IMR-90 (cell line): ENCODE results near the gene SPATA13. TPM values are rescaled to one million over a fixed set of nuclear protein-coding genes. Genes with fewer than 3 reads are reported as not detected.

ENCODE experiments used
- ATAC-seq: fragments of 200-7000 bp; cut with Tn5 transposase; 2 replicates; pipeline ENCODE4 v1.9.1; 2020; ENCODE audit warnings: low read depth, mild to moderate bottlenecking, moderate library complexity
- BruUV-seq: library from RNA; stranded (reverse); fragments of 400-500 nt; replicated peaks from 2 replicates; lab custom pipeline; 2021; lab: Mats Ljungman, UMichigan
- CTCF ChIA-PET: fragments of 300-600 bp; formaldehyde crosslinking; extraction: SDS; loops from one replicate; lab custom pipeline; 2021; ENCODE audit warnings: antibody characterized with exemption; lab: Yijun Ruan, JAX
- POLR2A ChIA-PET: fragments of 300-600 bp; sonication (Branson Sonifier 250); formaldehyde crosslinking; loops from one replicate; lab custom pipeline; 2022; ENCODE audit warnings: antibody characterized with exemption; ENCODE audit not compliant: unreplicated experiment; lab: Charles Lee
- DNase-seq: peaks from one replicate; pipeline ENCODE4 v3.0.0; 2013
- H2AFZ ChIP-seq: replicated peaks from 2 replicates; pipeline ENCODE3; 2013; ENCODE audit warnings: low read length, mild to moderate bottlenecking; ENCODE audit not compliant: poor library complexity
- H2AK5ac ChIP-seq: 2 replicates; pipeline ENCODE4 v1.6.1; 2013; ENCODE audit warnings: low read depth, low read length, inconsistent platforms
- H2AK9ac ChIP-seq: replicated peaks from 2 replicates; pipeline ENCODE3; 2013; ENCODE audit warnings: mild to moderate bottlenecking, low read depth, low read length, moderate library complexity; ENCODE audit not compliant: poor library complexity
- H2BK120ac ChIP-seq: 2 replicates; pipeline ENCODE4 v1.6.1; 2013; ENCODE audit warnings: low read depth, low read length, inconsistent platforms
- H2BK15ac ChIP-seq: 3 replicates; pipeline ENCODE4 v1.6.1; 2013; ENCODE audit warnings: low read depth, low read length, inconsistent platforms
- H2BK20ac ChIP-seq: 2 replicates; pipeline ENCODE4 v1.6.1; 2013; ENCODE audit warnings: low read depth, mild to moderate bottlenecking, inconsistent platforms, low read length, moderate library complexity
- H2BK5ac ChIP-seq: 2 replicates; pipeline ENCODE4 v1.6.1; 2013; ENCODE audit warnings: mild to moderate bottlenecking, low read depth, low read length, inconsistent platforms; ENCODE audit not compliant: poor library complexity, severe bottlenecking
- H3K14ac ChIP-seq: replicated peaks from 2 replicates; pipeline ENCODE4 v1.6.1; 2013; ENCODE audit warnings: low read depth, low read length, inconsistent platforms
- H3K18ac ChIP-seq: 2 replicates; pipeline ENCODE4 v1.6.1; 2013; ENCODE audit warnings: low read depth, low read length, control low read depth
- H3K23ac ChIP-seq: 2 replicates; pipeline ENCODE4 v1.6.1; 2013; ENCODE audit warnings: low read depth, low read length, inconsistent platforms
- H3K27ac ChIP-seq: 2 replicates; pipeline ENCODE4 v1.5.1; 2013; ENCODE audit warnings: mild to moderate bottlenecking, control low read depth, low read length; ENCODE audit not compliant: insufficient read depth
- H3K27me3 ChIP-seq: 2 replicates; pipeline ENCODE4 v1.6.1; 2013; ENCODE audit warnings: low read length; ENCODE audit not compliant: control insufficient read depth, insufficient read depth
- H3K36me3 ChIP-seq: 2 replicates; pipeline ENCODE4 v1.6.1; 2013; ENCODE audit warnings: low read length, mixed read lengths; ENCODE audit not compliant: control insufficient read depth, insufficient read depth
- H3K4ac ChIP-seq: 2 replicates; pipeline ENCODE4 v1.6.1; 2013; ENCODE audit warnings: low read depth, low read length, inconsistent platforms
- H3K4me1 ChIP-seq: 2 replicates; pipeline ENCODE4 v1.6.1; 2013; ENCODE audit warnings: low read length, mixed read lengths; ENCODE audit not compliant: control insufficient read depth, insufficient read depth
- H3K4me2 ChIP-seq: 2 replicates; pipeline ENCODE4 v1.6.1; 2013; ENCODE audit warnings: low read depth, mild to moderate bottlenecking, control low read depth, low read length, moderate library complexity
- H3K4me3 ChIP-seq: 2 replicates; pipeline ENCODE4 v1.5.1; 2013; ENCODE audit warnings: low read depth, mild to moderate bottlenecking, control low read depth, low read length, moderate library complexity; ENCODE audit not compliant: insufficient read depth
- H3K56ac ChIP-seq: 2 replicates; pipeline ENCODE4 v1.6.1; 2013; ENCODE audit warnings: low read length, inconsistent platforms; ENCODE audit not compliant: insufficient read depth; ENCODE audit errors: extremely low read depth
- H3K79me1 ChIP-seq, 2 experiments: 2 replicates each; pipeline ENCODE4 v1.6.1; 2013; ENCODE audit warnings: low read length in 2 of 2, inconsistent platforms in 1 of 2, low read depth in 1 of 2
- H3K9ac ChIP-seq: 2 replicates; pipeline ENCODE4 v1.6.1; 2013; ENCODE audit warnings: low read depth, low read length, control low read depth
- H3K9me1 ChIP-seq: 2 replicates; pipeline ENCODE4 v1.6.1; 2013; ENCODE audit warnings: low read length, inconsistent platforms; ENCODE audit not compliant: insufficient read depth
- H3K9me3 ChIP-seq: 2 replicates; pipeline ENCODE4 v1.6.1; 2013; ENCODE audit warnings: low read length; ENCODE audit not compliant: control insufficient read depth, insufficient read depth
- H4K20me1 ChIP-seq: 2 replicates; pipeline ENCODE4 v1.6.1; 2013; ENCODE audit warnings: low read length, inconsistent platforms; ENCODE audit not compliant: insufficient read depth
- H4K5ac ChIP-seq: 2 replicates; pipeline ENCODE4 v1.6.1; 2013; ENCODE audit warnings: mild to moderate bottlenecking, low read depth, low read length, control low read depth
- H4K8ac ChIP-seq, 2 experiments: 2 replicates each; pipeline ENCODE4 v1.6.1; 2013; ENCODE audit warnings: low read depth in 2 of 2, low read length in 2 of 2, control low read depth in 1 of 2, inconsistent platforms in 1 of 2
- H4K91ac ChIP-seq: 2 replicates; pipeline ENCODE4 v1.6.1; 2013; ENCODE audit warnings: low read depth, low read length, inconsistent platforms; ENCODE audit not compliant: insufficient read depth
- BHLHE40 ChIP-seq: fragments of 150-350 bp; IDR thresholded peaks from 2 replicates; pipeline ENCODE4 v1.6.1; 2016; ENCODE audit warnings: mild to moderate bottlenecking, low read depth, low read length
- CHD1 ChIP-seq: IDR thresholded peaks from 2 replicates; pipeline ENCODE4 v1.6.1; 2012; ENCODE audit warnings: low read depth, low read length, improper control_type of control experiment
- ELK1 ChIP-seq: fragments of 150-350 bp; IDR thresholded peaks from 2 replicates; pipeline ENCODE4 v1.6.1; 2016; ENCODE audit warnings: low read depth, mild to moderate bottlenecking, low read length, moderate library complexity, borderline replicate concordance
- RAD21 ChIP-seq: IDR thresholded peaks from 2 replicates; pipeline ENCODE4 v1.6.1; 2012; ENCODE audit warnings: low read length, improper control_type of control experiment
- WGBS, 2 experiments: methylation state at CpG; one replicate each; pipeline versions ENCODE4 v1.1.5 to v1.1.7; 2013; ENCODE audit warnings: missing lambda C conversion rate in 2 of 2; ENCODE audit not compliant: insufficient read length in 1 of 2; ENCODE audit errors: extremely low coverage in 2 of 2; 5-methylcytosine and 5-hydroxymethylcytosine counted together
- dilution Hi-C: fragments of 300-500 bp; cut with HindIII; formaldehyde crosslinking; loops from one replicate; pipeline ENCODE4 v1.14.3; 2018; ENCODE audit warnings: low sequenced_read_pairs; ENCODE audit not compliant: unreplicated experiment
- in situ Hi-C: fragments of 300-500 bp; cut with MboI; formaldehyde crosslinking; loops from 3 replicates; pipeline ENCODE4 v1.14.3; 2019; ENCODE audit warnings: low sequenced_read_pairs, inconsistent platforms, mixed read lengths
- intact Hi-C: fragments of 100-400 bp; cut with micrococcal nuclease; formaldehyde crosslinking; loops from 2 replicates; pipeline ENCODE4 v1.10.0; 2022
- polyA plus RNA-seq, 3 experiments: library from polyadenylated mRNA; depleted of rRNA; stranded (reverse); fragments of >200 nt; gene quantifications; 2 replicates each; pipeline ENCODE4 v1.2.3, GENCODE V29; 2012; ENCODE audit warnings: low replicate concordance in 1 of 3
- total RNA-seq: library from RNA; depleted of rRNA; stranded (reverse); fragments of >200 nt; gene quantifications from 2 replicates; pipeline ENCODE4 v1.2.3, GENCODE V29; 2012

The SPATA13 gene
- total and polyA plus RNA-seq, 2 of the 4 experiments (the other 2 are of a cell fraction) = 10.5 to 12.5 TPM

- peaks cover 4% of the 10 kb centered on the region for H4K20me1 ChIP-seq
- no peak for ATAC-seq
- no peaks in the 10 kb centered on the region for H3K9me3 ChIP-seq
- no peak overlapping the region for H4K91ac ChIP-seq
- no peaks in the 10 kb centered on the region for H3K27me3 ChIP-seq
- no peak overlapping the region for H3K4me2 ChIP-seq
- no peak overlapping the region for H4K8ac ChIP-seq
- no peak overlapping the region for H2BK120ac ChIP-seq
- H3K18ac ChIP-seq = no peak overlapping the region
- WGBS, 2 experiments = 90% methylated on average over 4 of the region's 9 CpGs; no CpG with 5 or more reads in 1 of the 2 experiments
- H3K4me3 ChIP-seq = no peak overlapping the region
- in situ Hi-C loops = no loop called here
- no peak overlapping the region for H2BK5ac ChIP-seq
- no peak overlapping the region for H3K27ac ChIP-seq
- H2BK20ac ChIP-seq = no peak overlapping the region
- no peak overlapping the region for H2AK9ac ChIP-seq
- H3K36me3 ChIP-seq = no peaks in the 10 kb centered on the region
- no peak overlapping the region for H2BK15ac ChIP-seq
- no peak overlapping the region for H2AFZ ChIP-seq
- H3K23ac ChIP-seq = no peak overlapping the region
- no peak overlapping the region for H4K5ac ChIP-seq
- H3K4me1 ChIP-seq = peaks cover 4% of the 10 kb centered on the region
- intact Hi-C loops = no loop called here
- H3K9ac ChIP-seq = no peak overlapping the region
- DNase-seq = no peak
- H3K4ac ChIP-seq = no peak overlapping the region
- no peak for TF ChIP-seq ELK1
- no peak for TF ChIP-seq RAD21
- TF ChIP-seq CHD1 = no peak
- no peak for TF ChIP-seq BHLHE40
- peaks cover 16 to 37% of the 10 kb centered on the region in 2 experiments for H3K79me1 ChIP-seq
- ChIA-PET POLR2A (interaction anchor here (0.6 kb wide), 1 partner anchor 11 kb away, joined by 3 read pairs; no protein-coding TSS in a partner anchor), CTCF (interaction anchor here (0.8 kb wide), 1 partner anchor 146 kb away, joined by 4 read pairs; no protein-coding TSS in a partner anchor)
- no peak overlapping the region for H3K56ac ChIP-seq
- BruUV-seq = no TSS peak
- no peaks in the 10 kb centered on the region for H3K9me1 ChIP-seq
- no peak overlapping the region for H2AK5ac ChIP-seq
- no peak overlapping the region for H3K14ac ChIP-seq
- dilution Hi-C loops = no loop called here
These were observed 38.5 kb downstream of the SPATA13 start for GRCh38 chr13:24199016-24199415.
